ENCODE measurements around the gene SHLD1.
A peak's percentile ranks its signal among the peaks of the same experiment; 100 is the strongest.
"Not testable (repeated sequence)": the region's sequence is repeated elsewhere in the genome, so short reads cannot be mapped to it uniquely, and the experiment has no call there.

The SHLD1 gene

GRCh38 chr20:5716953-5717352 is 33.2 kb upstream of the SHLD1 start:
- no peak for ATAC-seq

GRCh38 chr20:5718896-5719595 is 31.2 kb upstream of the SHLD1 start:
- peak; percentile 11; the same call in 2 of the 3 replicates for ATAC-seq
- TF ChIP-seq SNAI2 (CRISPR knock-in tag; IDR thresholded peaks at IDR 0.05) (no peak), ZFP3 (CRISPR knock-in tag; IDR thresholded peaks at IDR 0.05) (no peak), ZC3H10 (CRISPR knock-in tag; IDR thresholded peaks at IDR 0.05) (no peak), TCF4 (CRISPR knock-in tag; IDR thresholded peaks at IDR 0.05; ENCODE audit: borderline replicate concordance) (no peak), TSHZ2 (CRISPR knock-in tag; IDR thresholded peaks at IDR 0.05) (no peak), ARNTL (CRISPR knock-in tag; IDR thresholded peaks at IDR 0.05; ENCODE audit: borderline replicate concordance, low read depth) (no peak), ZNF565 (CRISPR knock-in tag; conservative IDR thresholded peaks at IDR 0.05; ENCODE audit: low read depth) (no peak), ZNF8 (CRISPR knock-in tag; IDR thresholded peaks at IDR 0.05) (no peak), ESRRG (CRISPR knock-in tag; IDR thresholded peaks at IDR 0.05) (no peak)

More at GRCh38 chr20:5716953-5717352, 33.2 kb upstream of the SHLD1 start:
- TF ChIP-seq ISL1 (CRISPR knock-in tag; IDR thresholded peaks at IDR 0.05): no peak
- no peak for TF ChIP-seq ESRRG (CRISPR knock-in tag; IDR thresholded peaks at IDR 0.05)
- no peak for TF ChIP-seq PATZ1 (CRISPR knock-in tag; IDR thresholded peaks at IDR 0.05; ENCODE audit: borderline replicate concordance)
- TF ChIP-seq TSHZ2 (CRISPR knock-in tag; IDR thresholded peaks at IDR 0.05): no peak
- no peak for TF ChIP-seq ZNF8 (CRISPR knock-in tag; IDR thresholded peaks at IDR 0.05)
- TF ChIP-seq CSRNP3 (CRISPR knock-in tag; IDR thresholded peaks at IDR 0.05): no peak
- TF ChIP-seq BACH2 (CRISPR knock-in tag; IDR thresholded peaks at IDR 0.05; ENCODE audit: borderline replicate concordance): no peak

GRCh38 chr20:5719861-5720403 is 30.3 kb upstream of the SHLD1 start:
- TF ChIP-seq TOX (CRISPR knock-in tag; IDR thresholded peaks at IDR 0.05; ENCODE audit: borderline replicate concordance) (no peak), ISL1 (CRISPR knock-in tag; IDR thresholded peaks at IDR 0.05) (no peak), OSR1 (CRISPR knock-in tag; IDR thresholded peaks at IDR 0.05) (no peak)
- peak; percentile 64 for ATAC-seq

- TF ChIP-seq PPARA (CRISPR knock-in tag; IDR thresholded peaks at IDR 0.05; ENCODE audit: borderline replicate concordance) (no peak), POU6F1 (CRISPR knock-in tag; IDR thresholded peaks at IDR 0.05; ENCODE audit: borderline replicate concordance, low read depth) (no peak), PATZ1 (CRISPR knock-in tag; IDR thresholded peaks at IDR 0.05; ENCODE audit: borderline replicate concordance) (no peak), ISL1 (CRISPR knock-in tag; IDR thresholded peaks at IDR 0.05) (no peak), TCF4 (CRISPR knock-in tag; IDR thresholded peaks at IDR 0.05; ENCODE audit: borderline replicate concordance) (no peak), GLIS3 (CRISPR knock-in tag; IDR thresholded peaks at IDR 0.05) (no peak), BACH2 (CRISPR knock-in tag; IDR thresholded peaks at IDR 0.05; ENCODE audit: borderline replicate concordance) (no peak), SNAI2 (CRISPR knock-in tag; IDR thresholded peaks at IDR 0.05) (no peak), CSDC2 (CRISPR knock-in tag; IDR thresholded peaks at IDR 0.05) (no peak)
- ATAC-seq: peak; percentile 15; the same call in 2 of the 3 replicates
Observed at GRCh38 chr20:5720696-5721095, 29.5 kb upstream of the SHLD1 start.

GRCh38 chr20:5721356-5721755 is 28.8 kb upstream of the SHLD1 start:
- not testable (repeated sequence) for ATAC-seq
